ENCODE data around the gene TRAPPC5. TPM values are rescaled to one million over a fixed set of nuclear protein-coding genes. Genes with fewer than 3 reads are reported as not detected.

Gene TRAPPC5
- total and polyA plus RNA-seq, 3 donors from 2014 or later, result 194 to 226 (median 214) TPM

GRCh38 chr19:7672522-7672921 lies 8.1 kb upstream of the TRAPPC5 start:
- TF ChIP-seq POLR2A (IDR thresholded peaks at IDR 0.05) (no peak), CTCF (IDR thresholded peaks at IDR 0.05) (no peak)
- Histone ChIP-seq H3K4me1 (no peaks in the 10 kb centered on the region), H3K9me3 (no peaks in the 10 kb centered on the region), H3K36me3 (ENCODE audit: low read depth, missing control alignments) (no peaks in the 10 kb centered on the region), H3K27ac (no peak overlapping the region), H3K27me3 (no peaks in the 10 kb centered on the region), H3K4me3 (no peak overlapping the region)
- DNase-seq, result no peak
- intact Hi-C loops (cut with DNase I; ENCODE audit: low total_unique reads), result loop anchor here (10.0 kb wide), 1 partner anchor 108 kb away; no protein-coding TSS in a partner anchor
- 47 to 66% methylated on average over 9 of the region's 9 CpGs for WGBS, 2 donors

DNA sequence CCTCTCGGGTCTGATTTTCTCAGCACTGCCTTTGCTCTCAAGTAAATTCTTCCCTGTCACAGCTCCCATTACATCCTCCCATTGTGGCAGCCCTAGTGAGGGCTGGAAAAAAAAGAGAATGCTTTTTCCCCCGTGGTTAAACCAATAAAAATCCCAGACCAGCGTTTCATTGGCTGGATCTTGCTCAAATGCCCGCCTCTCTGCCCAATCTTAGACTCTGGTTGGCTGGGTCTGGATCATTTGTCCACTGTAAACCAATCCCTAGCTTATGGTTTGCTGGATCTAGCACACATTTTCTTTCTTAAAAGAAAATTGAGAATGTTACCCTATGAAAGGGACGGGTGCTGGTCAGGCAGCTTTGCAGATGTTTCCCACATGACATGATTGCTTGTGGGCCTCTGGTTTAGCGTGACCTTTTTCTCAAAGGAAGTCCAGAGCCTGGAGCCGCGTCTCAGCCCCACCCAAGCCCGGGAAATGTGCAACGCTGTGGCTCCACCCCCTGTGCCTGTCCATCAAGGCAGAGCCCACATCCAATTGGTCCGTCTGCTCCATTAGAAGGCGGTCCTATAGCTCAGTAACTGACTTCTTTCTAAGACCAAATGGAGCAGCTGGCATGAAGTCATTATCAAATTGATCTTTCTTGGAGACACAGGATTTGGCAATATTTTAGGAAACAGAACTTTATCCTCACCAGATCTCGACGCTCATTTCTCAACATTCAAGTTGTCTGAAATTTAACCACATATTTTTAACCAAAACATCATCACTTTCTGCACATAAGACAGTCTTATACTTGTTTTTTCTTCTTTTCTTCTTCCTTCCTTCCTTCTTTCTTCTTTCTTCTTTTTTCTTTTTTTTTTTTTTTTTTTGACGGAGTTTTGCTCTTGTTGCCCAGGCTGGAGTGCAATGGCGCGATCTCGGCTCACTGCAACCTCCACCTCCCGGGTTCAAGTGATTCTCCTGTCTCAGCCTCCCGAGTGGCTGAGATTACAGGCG lies 6.3 kb upstream of the TRAPPC5 start:
- DNase-seq, result peak; percentile 80
- intact Hi-C loops (cut with DNase I; ENCODE audit: low total_unique reads), result loop anchor here (10.0 kb wide), 1 partner anchor 110 kb away; no protein-coding TSS in a partner anchor
- 45 to 50% methylated on average over 18 to 21 of the region's 21 CpGs for WGBS, 2 donors
- H3K9me3 ChIP-seq, result no peaks in the 10 kb centered on the region
- no peaks in the 10 kb centered on the region for H3K27me3 ChIP-seq
- peak overlapping the region in 1 of 2 donors; percentile 6 for H3K4me3 ChIP-seq
- no peaks in the 10 kb centered on the region for H3K4me1 ChIP-seq
- no peak overlapping the region for H3K27ac ChIP-seq
- TF ChIP-seq POLR2A (IDR thresholded peaks at IDR 0.05) (no peak), CTCF (IDR thresholded peaks at IDR 0.05) (no peak)
- H3K36me3 ChIP-seq (ENCODE audit: low read depth, missing control alignments), result no peaks in the 10 kb centered on the region

GRCh38 chr19:7676376-7676775 lies 4.3 kb upstream of the TRAPPC5 start:
- DNase-seq, result no peak
- peaks cover 4% of the 10 kb centered on the region for H3K4me1 ChIP-seq
- H3K9me3 ChIP-seq, result no peaks in the 10 kb centered on the region
- TF ChIP-seq CTCF (IDR thresholded peaks at IDR 0.05) (no peak), POLR2A (IDR thresholded peaks at IDR 0.05) (no peak)
- no peaks in the 10 kb centered on the region for H3K36me3 ChIP-seq (ENCODE audit: low read depth, missing control alignments)
- intact Hi-C loops (cut with DNase I; ENCODE audit: low total_unique reads), result loop anchor here (10.0 kb wide), 1 partner anchor 112 kb away; no protein-coding TSS in a partner anchor
- no peak overlapping the region for H3K4me3 ChIP-seq
- no peak overlapping the region for H3K27ac ChIP-seq
- no peaks in the 10 kb centered on the region for H3K27me3 ChIP-seq
- WGBS, 2 donors, result 41 to 60% methylated on average over 7 of the region's 7 CpGs

DNA sequence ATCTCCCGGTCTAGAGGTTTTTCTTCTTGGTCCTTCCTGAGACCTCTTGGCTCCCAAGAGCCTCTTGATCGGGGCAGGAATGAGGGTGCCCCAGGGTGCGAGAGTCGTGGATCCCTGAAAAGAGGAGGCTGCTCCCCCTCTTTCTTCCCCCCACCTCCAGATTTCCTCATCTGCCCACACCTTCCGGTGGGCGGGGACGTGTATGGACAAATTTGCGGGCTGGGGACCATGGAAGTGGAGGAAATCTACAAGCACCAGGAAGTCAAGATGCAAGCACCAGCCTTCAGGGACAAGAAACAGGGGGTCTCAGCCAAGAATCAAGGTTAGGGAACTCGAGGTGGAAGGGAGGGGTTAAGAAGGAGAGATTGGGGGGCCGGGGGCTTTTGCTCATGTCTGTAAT lies 3.8 kb upstream of the TRAPPC5 start, which contains the start of gene MCEMP1:
Gene MCEMP1, plus strand, starts transcription at position 237 of the 400 bp plus-strand sequence. Its CDS starts 31 bp downstream, at position 268.
- Histone ChIP-seq H3K4me1 (peaks cover 9% of the 10 kb centered on the region), H3K36me3 (ENCODE audit: low read depth, missing control alignments) (no peaks in the 10 kb centered on the region), H3K27me3 (no peaks in the 10 kb centered on the region), H3K9me3 (no peaks in the 10 kb centered on the region), H3K27ac (no peak within 1 kb of the TSS), H3K4me3 (no peak within 1 kb of the TSS)
- no peak for DNase-seq
- TF ChIP-seq POLR2A (IDR thresholded peaks at IDR 0.05), result no peak
- intact Hi-C loops (cut with DNase I; ENCODE audit: low total_unique reads), result loop anchor here (10.0 kb wide), 1 partner anchor 112 kb away; no protein-coding TSS in a partner anchor
- 60 to 64% methylated on average over 10 of the region's 10 CpGs for WGBS, 2 donors

DNA sequence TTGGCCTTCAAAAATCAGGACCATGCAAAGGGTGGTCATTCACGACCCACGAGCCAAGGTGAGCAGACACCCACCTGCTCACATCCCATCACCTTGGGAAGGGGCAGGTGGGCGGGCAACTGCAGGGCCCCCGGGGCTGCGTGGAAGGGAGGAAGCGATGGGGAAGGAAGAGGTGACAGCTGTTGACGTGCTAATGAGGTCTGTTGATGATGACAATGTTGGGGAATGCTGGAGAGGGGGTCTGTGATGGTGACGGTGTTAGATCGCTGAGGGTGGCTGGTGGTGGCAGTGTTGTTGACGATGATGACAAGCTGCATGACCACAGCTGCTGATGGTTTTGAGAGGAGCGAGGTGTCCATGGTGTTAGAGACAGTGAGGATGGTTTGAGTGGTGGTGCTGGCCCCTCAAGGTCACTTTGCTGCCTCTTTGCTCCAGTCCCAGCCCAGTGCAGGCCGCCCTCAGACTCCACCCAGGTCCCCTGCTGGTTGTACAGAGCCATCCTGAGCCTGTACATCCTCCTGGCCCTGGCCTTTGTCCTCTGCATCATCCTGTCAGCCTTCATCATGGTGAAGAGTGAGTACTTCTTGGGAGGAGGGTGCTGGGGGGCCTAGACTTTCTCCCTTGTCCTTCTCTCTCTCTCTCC lies 2.8 kb upstream of the TRAPPC5 start:
- no peak for DNase-seq
- 60 to 76% methylated on average over 10 to 12 of the region's 12 CpGs for WGBS, 2 donors
- intact Hi-C loops (cut with DNase I; ENCODE audit: low total_unique reads), result loop anchor here (10.0 kb wide), 1 partner anchor 113 kb away; no protein-coding TSS in a partner anchor
- peaks cover 11% of the 10 kb centered on the region for H3K4me1 ChIP-seq
- H3K27me3 ChIP-seq, result no peaks in the 10 kb centered on the region
- H3K36me3 ChIP-seq (ENCODE audit: low read depth, missing control alignments), result no peaks in the 10 kb centered on the region
- TF ChIP-seq POLR2A (IDR thresholded peaks at IDR 0.05) (no peak), CTCF (IDR thresholded peaks at IDR 0.05) (no peak)
- H3K27ac ChIP-seq, result no peak overlapping the region
- H3K9me3 ChIP-seq, result no peaks in the 10 kb centered on the region
- H3K4me3 ChIP-seq, result no peak overlapping the region
